ENCODE results near the gene STAP2. TPM values are rescaled to one million over a fixed set of nuclear protein-coding genes. Genes with fewer than 3 reads are reported as not detected.

The STAP2 gene
- polyA plus RNA-seq, 1 donor (not counting 4 experiments of a cell fraction or from before 2014, with no cell fraction given), result 60.0 TPM

DNA sequence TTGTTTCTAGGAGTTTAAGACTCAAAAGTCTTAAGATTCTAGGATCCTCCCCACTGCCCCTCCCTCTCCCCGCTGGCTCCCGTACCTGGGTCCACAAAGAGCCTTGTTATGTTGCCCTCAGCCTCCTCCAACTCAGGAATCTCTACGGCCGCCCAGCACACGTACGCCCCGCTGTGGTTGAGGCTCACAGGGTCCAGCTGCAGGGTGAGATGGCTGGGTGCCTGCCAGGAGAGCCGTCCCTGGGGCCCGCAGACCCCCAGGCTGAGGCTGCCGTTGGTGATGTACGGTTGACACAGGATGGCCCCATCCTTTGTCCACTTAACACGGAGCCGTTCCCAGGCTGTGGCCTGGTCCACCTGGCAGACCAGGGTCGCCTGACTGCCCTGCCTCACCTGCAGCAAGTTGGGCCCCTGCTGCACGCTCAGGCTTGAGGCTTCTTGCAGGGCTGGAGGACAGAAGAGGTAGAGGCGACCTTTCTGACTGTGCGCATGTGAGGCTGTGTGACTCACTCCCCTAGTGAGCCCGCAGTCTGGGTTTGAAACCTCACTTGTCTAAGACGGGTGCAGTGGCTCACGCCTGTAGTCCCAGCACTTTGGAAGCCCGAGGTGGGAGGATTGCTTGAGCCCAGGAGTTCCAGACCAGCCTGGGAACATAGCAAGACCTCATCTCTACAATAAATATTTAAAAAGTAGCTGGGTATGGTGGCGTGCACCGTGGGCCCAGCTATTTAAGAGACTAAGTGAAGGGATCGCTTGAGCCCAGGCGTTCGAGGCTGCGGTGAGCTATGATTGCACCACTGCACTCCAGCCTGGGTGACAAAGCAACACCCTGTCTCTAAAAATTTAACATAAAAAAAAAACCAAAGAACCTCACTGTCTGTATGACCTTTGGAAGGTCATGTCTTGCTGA, 40.5 kb downstream of the STAP2 start:
- FAIRE-seq (no peak), DNase-seq (ENCODE audit: low read depth, low spot score) (no peak)
- dilution Hi-C loops (cut with MboI; ENCODE audit: extremely low pct_ligation_motif_present, low sequenced_read_pairs), result no loop called here
- H4K20me1 ChIP-seq (ENCODE audit: control insufficient read depth, extremely low read depth, insufficient read depth, low read length), result no peaks in the 10 kb centered on the region
- no peaks in the 10 kb centered on the region for H3K9me3 ChIP-seq (ENCODE audit: control insufficient read depth, low read depth, low read length)
- peaks cover 10% of the 10 kb centered on the region for H3K27me3 ChIP-seq (ENCODE audit: control insufficient read depth, extremely low read depth, insufficient read depth, low read length)
- H3K4me3 ChIP-seq (ENCODE audit: control insufficient read depth in 2 of 3, extremely low read depth in 1 of 3, insufficient read depth in 2 of 3, low read depth in 1 of 3, low read length in 3 of 3), result no peak overlapping the region
- H3K9ac ChIP-seq (ENCODE audit: control insufficient read depth, extremely low read depth, insufficient read depth, low read length), result no peak overlapping the region
- no peaks in the 10 kb centered on the region for H3K4me1 ChIP-seq (ENCODE audit: control insufficient read depth, extremely low read depth, insufficient read depth, low read length)
- no peaks in the 10 kb centered on the region for H3K36me3 ChIP-seq (ENCODE audit: control insufficient read depth in 2 of 2, extremely low read depth in 1 of 2, insufficient read depth in 2 of 2, low read length in 2 of 2)
- no peak for TF ChIP-seq EZH2 (IDR thresholded peaks at IDR 0.05; ENCODE audit: low read length)
- TF ChIP-seq, protein P1, sequence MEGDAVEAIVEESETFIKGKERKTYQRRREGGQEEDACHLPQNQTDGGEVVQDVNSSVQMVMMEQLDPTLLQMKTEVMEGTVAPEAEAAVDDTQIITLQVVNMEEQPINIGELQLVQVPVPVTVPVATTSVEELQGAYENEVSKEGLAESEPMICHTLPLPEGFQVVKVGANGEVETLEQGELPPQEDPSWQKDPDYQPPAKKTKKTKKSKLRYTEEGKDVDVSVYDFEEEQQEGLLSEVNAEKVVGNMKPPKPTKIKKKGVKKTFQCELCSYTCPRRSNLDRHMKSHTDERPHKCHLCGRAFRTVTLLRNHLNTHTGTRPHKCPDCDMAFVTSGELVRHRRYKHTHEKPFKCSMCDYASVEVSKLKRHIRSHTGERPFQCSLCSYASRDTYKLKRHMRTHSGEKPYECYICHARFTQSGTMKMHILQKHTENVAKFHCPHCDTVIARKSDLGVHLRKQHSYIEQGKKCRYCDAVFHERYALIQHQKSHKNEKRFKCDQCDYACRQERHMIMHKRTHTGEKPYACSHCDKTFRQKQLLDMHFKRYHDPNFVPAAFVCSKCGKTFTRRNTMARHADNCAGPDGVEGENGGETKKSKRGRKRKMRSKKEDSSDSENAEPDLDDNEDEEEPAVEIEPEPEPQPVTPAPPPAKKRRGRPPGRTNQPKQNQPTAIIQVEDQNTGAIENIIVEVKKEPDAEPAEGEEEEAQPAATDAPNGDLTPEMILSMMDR (optimal IDR thresholded peaks at IDR 0.05 in 1 of 3, IDR thresholded peaks at IDR 0.05 in 1 of 3, conservative IDR thresholded peaks at IDR 0.05 in 1 of 3; ENCODE audit: extremely low read depth in 1 of 3, insufficient read depth in 2 of 3, low read length in 3 of 3), result no peak
- no peaks in the 10 kb centered on the region for H3K9me1 ChIP-seq (ENCODE audit: control insufficient read depth, extremely low read depth, insufficient read depth, low read length)
- H3K4me2 ChIP-seq (ENCODE audit: control insufficient read depth, extremely low read depth, insufficient read depth, low read depth, low read length), result no peak overlapping the region
- H3K27ac ChIP-seq (ENCODE audit: control insufficient read depth, insufficient read depth, low read length), result no peak overlapping the region
- H2AFZ ChIP-seq (ENCODE audit: control insufficient read depth, low read length), result no peak overlapping the region
- no peaks in the 10 kb centered on the region for H3K79me2 ChIP-seq (ENCODE audit: control insufficient read depth, insufficient read depth, low read length)

DNA sequence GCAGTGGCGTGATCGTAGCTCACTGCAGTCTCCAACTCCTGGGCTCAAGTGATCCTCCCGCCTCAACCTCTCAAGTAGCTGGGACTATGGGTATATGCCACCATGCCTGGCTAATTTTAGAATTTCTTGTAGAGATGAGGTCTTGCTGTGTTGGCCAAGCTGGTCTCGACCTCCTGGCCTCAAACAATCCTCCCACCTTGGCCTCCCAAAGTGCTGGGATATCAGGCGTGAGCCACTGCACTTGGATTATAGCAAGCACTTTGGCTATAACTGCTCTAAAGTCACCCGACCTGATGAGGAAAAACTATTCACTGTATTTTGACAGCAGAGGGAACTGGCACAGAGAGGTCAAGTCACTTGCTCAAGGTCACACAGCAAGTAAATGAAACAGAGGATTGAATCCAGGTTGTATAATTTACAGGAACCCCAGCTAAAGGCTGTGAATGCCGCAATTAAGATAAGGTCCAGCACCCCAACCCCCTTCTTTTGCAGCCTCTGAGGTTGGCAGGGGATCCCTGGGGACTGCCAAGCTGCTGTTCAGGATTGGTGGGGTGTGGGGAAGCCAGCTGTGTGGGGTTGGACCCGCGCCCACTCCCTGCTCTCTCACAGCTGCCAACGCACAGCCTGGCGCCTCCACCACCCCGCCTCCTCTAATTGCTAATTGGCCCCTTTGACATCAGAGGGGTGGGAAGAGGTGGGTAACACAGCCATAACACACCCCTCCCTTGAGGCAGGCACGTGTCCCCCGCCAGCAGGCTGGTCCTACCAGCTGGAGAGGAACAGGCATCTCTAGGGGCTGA, 42.5 kb downstream of the STAP2 start:
- H3K9me3 ChIP-seq (ENCODE audit: control insufficient read depth, low read depth, low read length), result no peaks in the 10 kb centered on the region
- DNase-seq (ENCODE audit: low read depth, low spot score) (no peak), FAIRE-seq (no peak)
- no peak overlapping the region for H2AFZ ChIP-seq (ENCODE audit: control insufficient read depth, low read length)
- H3K4me3 ChIP-seq (ENCODE audit: control insufficient read depth in 2 of 3, extremely low read depth in 1 of 3, insufficient read depth in 2 of 3, low read depth in 1 of 3, low read length in 3 of 3), result no peak overlapping the region
- H3K9ac ChIP-seq (ENCODE audit: control insufficient read depth, extremely low read depth, insufficient read depth, low read length), result no peak overlapping the region
- dilution Hi-C loops (cut with MboI; ENCODE audit: extremely low pct_ligation_motif_present, low sequenced_read_pairs), result no loop called here
- no peaks in the 10 kb centered on the region for H3K79me2 ChIP-seq (ENCODE audit: control insufficient read depth, insufficient read depth, low read length)
- no peak overlapping the region for H3K4me2 ChIP-seq (ENCODE audit: control insufficient read depth, extremely low read depth, insufficient read depth, low read depth, low read length)
- no peak for TF ChIP-seq EZH2 (IDR thresholded peaks at IDR 0.05; ENCODE audit: low read length)
- TF ChIP-seq, protein P1 (optimal IDR thresholded peaks at IDR 0.05 in 1 of 3, IDR thresholded peaks at IDR 0.05 in 1 of 3, conservative IDR thresholded peaks at IDR 0.05 in 1 of 3; ENCODE audit: extremely low read depth in 1 of 3, insufficient read depth in 2 of 3, low read length in 3 of 3), result no peak
- H3K27me3 ChIP-seq (ENCODE audit: control insufficient read depth, extremely low read depth, insufficient read depth, low read length), result peaks cover 10% of the 10 kb centered on the region
- H4K20me1 ChIP-seq (ENCODE audit: control insufficient read depth, extremely low read depth, insufficient read depth, low read length), result no peaks in the 10 kb centered on the region
- H3K27ac ChIP-seq (ENCODE audit: control insufficient read depth, insufficient read depth, low read length), result no peak overlapping the region
- no peaks in the 10 kb centered on the region for H3K9me1 ChIP-seq (ENCODE audit: control insufficient read depth, extremely low read depth, insufficient read depth, low read length)
- no peaks in the 10 kb centered on the region for H3K36me3 ChIP-seq (ENCODE audit: control insufficient read depth in 2 of 2, extremely low read depth in 1 of 2, insufficient read depth in 2 of 2, low read length in 2 of 2)
- H3K4me1 ChIP-seq (ENCODE audit: control insufficient read depth, extremely low read depth, insufficient read depth, low read length), result no peaks in the 10 kb centered on the region
